Stimulated activated CD8-positive, alpha-beta memory T cell treated with anti-CD3 and anti-CD28 coated beads, Interleukin-4, amount 100 ng/mL, for 1 hour (primary cell): ENCODE data around the gene ARID1B.

ENCODE experiments used
- DNase-seq, 2 donors: peaks; one replicate each; pipeline ENCODE4 v3.0.0-alpha.2; 2020; ENCODE audit warnings: low read depth in 2 of 2, low spot score in 1 of 2

ARID1B gene

GRCh38 chr6:156877126-156877863, 100.1 kb downstream of the ARID1B start:
- no peak for DNase-seq

GRCh38 chr6:156878681-156879080, 101.5 kb downstream of the ARID1B start:
- DNase-seq: no peak

GRCh38 chr6:156879186-156879585, 102.0 kb downstream of the ARID1B start:
- no peak for DNase-seq

GRCh38 chr6:156879591-156879990, 102.4 kb downstream of the ARID1B start:
- DNase-seq: no peak

- no peak for DNase-seq
Measured at GRCh38 chr6:156880913-156881312, 103.7 kb downstream of the ARID1B start.

- DNase-seq: no peak
Measured at GRCh38 chr6:156881687-156882629, 104.8 kb downstream of the ARID1B start.

- no peak for DNase-seq
Measured at GRCh38 chr6:156883497-156884252, 106.5 kb downstream of the ARID1B start.

GRCh38 chr6:156884306-156884705, 107.1 kb downstream of the ARID1B start:
- DNase-seq: no peak

GRCh38 chr6:156885562-156885961, 108.4 kb downstream of the ARID1B start:
- no peak for DNase-seq

GRCh38 chr6:156886409-156886808, 109.2 kb downstream of the ARID1B start:
- DNase-seq: no peak

GRCh38 chr6:156887623-156888269, 110.6 kb downstream of the ARID1B start:
- no peak for DNase-seq

- DNase-seq: no peak
Measured at GRCh38 chr6:156889469-156889868, 112.3 kb downstream of the ARID1B start.

- DNase-seq: no peak
Measured at GRCh38 chr6:156889986-156890385, 112.8 kb downstream of the ARID1B start.

GRCh38 chr6:156890627-156891314, 113.6 kb downstream of the ARID1B start:
- no peak for DNase-seq

GRCh38 chr6:156897907-156898531, 120.8 kb downstream of the ARID1B start:
- no peak for DNase-seq

- DNase-seq: no peak
Measured at GRCh38 chr6:156899071-156899470, 121.9 kb downstream of the ARID1B start.

- no peak for DNase-seq
Measured at GRCh38 chr6:156899532-156900135, 122.5 kb downstream of the ARID1B start.

GRCh38 chr6:156900292-156900691, 123.1 kb downstream of the ARID1B start:
- no peak for DNase-seq

GRCh38 chr6:156901309-156902019, 124.3 kb downstream of the ARID1B start:
- no peak for DNase-seq
